HCT116 (cell line): ENCODE results near the gene C2orf81. TPM values are rescaled to one million over a fixed set of nuclear protein-coding genes. Genes with fewer than 3 reads are reported as not detected.

Source experiments
- ATAC-seq: fragments of 200-7000 bp; cut with Tn5 transposase; 2 replicates; pipeline ENCODE4 v1.9.1; 2020; ENCODE audit warnings: mild to moderate bottlenecking, moderate library complexity
- BruUV-seq: library from RNA; stranded (reverse); fragments of 400-500 nt; replicated peaks from 2 replicates; lab custom pipeline; 2021; lab: Mats Ljungman, UMichigan
- CTCF ChIA-PET: fragments of 300-600 bp; sonication (Branson Sonifier 250); formaldehyde crosslinking; loops from one replicate; lab custom pipeline; 2021; ENCODE audit warnings: antibody characterized with exemption; lab: Charles Lee
- POLR2A ChIA-PET: fragments of 300-600, 350-600 bp; sonication (Branson Sonifier 250); formaldehyde crosslinking; loops from one replicate; lab custom pipeline; 2021; ENCODE audit warnings: antibody characterized with exemption; lab: Charles Lee
- RAD21 ChIA-PET, 2 experiments: fragments of 300-600 bp; sonication (Branson Sonifier 250); formaldehyde crosslinking; loops; one replicate each; lab custom pipeline; 2023; ENCODE audit warnings: low total read pairs in 2 of 2; ENCODE audit not compliant: uncharacterized antibody in 2 of 2, unreplicated experiment in 2 of 2, low non-redundant PET in 1 of 2; lab: Charles Lee
- DNase-seq: peaks from one replicate; pipeline ENCODE4 v3.0.0-alpha.2; 2010; ENCODE audit warnings: low read depth, low spot score
- H2AFZ ChIP-seq: fragments of 200-600 bp; shearing (Covaris generic), sonication (generic); 2 replicates; pipeline ENCODE4 v1.6.1; 2017; ENCODE audit warnings: low read depth, mixed run types, mixed read lengths, antibody characterized with exemption, low read length; ENCODE audit not compliant: poor library complexity, severe bottlenecking
- H3K27ac ChIP-seq: 2 replicates; pipeline ENCODE4 v1.5.1; 2012; ENCODE audit warnings: low read depth, low read length
- H3K27me3 ChIP-seq: fragments of 200-600 bp; sonication (generic); 2 replicates; pipeline ENCODE4 v1.6.1; 2016; ENCODE audit warnings: mixed run types, low read length, mixed read lengths; ENCODE audit not compliant: insufficient read depth
- H3K36me3 ChIP-seq, 2 experiments: fragments of 200-500 bp in 1 of 2; fragments of 200-600 bp in 1 of 2; sonication (Bioruptor generic) in 1 of 2; sonication (generic) in 1 of 2; 2 replicates each; pipeline versions ENCODE4 v1.5.1 to v1.6.1; 2014 to 2016; ENCODE audit warnings: low read length in 2 of 2, inconsistent platforms in 1 of 2, mixed read lengths in 1 of 2, mixed run types in 1 of 2; ENCODE audit not compliant: insufficient read depth in 2 of 2, control insufficient read depth in 1 of 2
- H3K4me1 ChIP-seq, 2 experiments: fragments of 200-600 bp in 1 of 2; sonication (generic) in 1 of 2; 2 replicates each; pipeline versions ENCODE4 v1.5.1 to v1.6.1; 2012 to 2017; ENCODE audit warnings: low read length in 2 of 2, inconsistent platforms in 1 of 2, mild to moderate bottlenecking in 1 of 2, mixed read lengths in 1 of 2, mixed run types in 1 of 2, moderate library complexity in 1 of 2; ENCODE audit not compliant: insufficient read depth in 2 of 2, control insufficient read depth in 1 of 2
- H3K4me2 ChIP-seq: fragments of 200-600 bp; sonication (generic); 2 replicates; pipeline ENCODE4 v1.6.1; 2017; ENCODE audit warnings: mixed run types, low read length, mixed read lengths
- H3K4me3 ChIP-seq, 2 experiments: fragments of 200-600 bp in 1 of 2; sonication (generic) in 1 of 2; replicated peaks in 1 of 2; 2 replicates each; pipeline ENCODE4 v1.5.1; 2011 to 2016; ENCODE audit warnings: low read length in 2 of 2, control low read depth in 1 of 2, low read depth in 1 of 2, mild to moderate bottlenecking in 1 of 2, mixed read lengths in 1 of 2, mixed run types in 1 of 2
- H3K79me2 ChIP-seq: fragments of 200-600 bp; sonication (generic); 2 replicates; pipeline ENCODE4 v1.6.1; 2017; ENCODE audit warnings: mild to moderate bottlenecking, mixed run types, low read length, moderate library complexity, mixed read lengths; ENCODE audit not compliant: insufficient read depth
- H3K9ac ChIP-seq: fragments of 200-600 bp; sonication (generic); 2 replicates; pipeline ENCODE4 v1.6.1; 2016; ENCODE audit warnings: low read length, mixed read lengths
- H3K9me2 ChIP-seq: fragments of 200-600 bp; sonication (generic), shearing (Covaris generic); 2 replicates; pipeline ENCODE4 v1.6.1; 2017; ENCODE audit warnings: mixed run types, mild to moderate bottlenecking, moderate library complexity; ENCODE audit not compliant: insufficient read depth
- H3K9me3 ChIP-seq, 2 experiments: fragments of 200-500 bp in 1 of 2; fragments of 200-600 bp in 1 of 2; sonication (Bioruptor generic) in 1 of 2; sonication (generic) in 1 of 2; 2 replicates each; pipeline ENCODE4 v1.6.1; 2014 to 2017; ENCODE audit warnings: low read length in 2 of 2, mixed read lengths in 2 of 2, inconsistent platforms in 1 of 2, low read depth in 1 of 2, mild to moderate bottlenecking in 1 of 2, mixed run types in 1 of 2, moderate library complexity in 1 of 2; ENCODE audit not compliant: control insufficient read depth in 1 of 2, insufficient read depth in 1 of 2
- H4K20me1 ChIP-seq: fragments of 200-600 bp; sonication (generic), shearing (Covaris generic); 2 replicates; pipeline ENCODE4 v1.6.1; 2017; ENCODE audit warnings: mixed run types, mild to moderate bottlenecking, moderate library complexity; ENCODE audit not compliant: insufficient read depth
- EGR1 ChIP-seq: IDR thresholded peaks from 2 replicates; pipeline ENCODE4 v1.6.1; 2012; ENCODE audit warnings: low read depth
- POLR2A ChIP-seq: IDR thresholded peaks from 2 replicates; pipeline ENCODE4 v1.7.0; 2011; ENCODE audit warnings: borderline replicate concordance; ENCODE audit not compliant: insufficient read depth, insufficient read length; ENCODE audit errors: extremely low read depth
- POLR2AphosphoS5 ChIP-seq: IDR thresholded peaks from 2 replicates; pipeline ENCODE4 v1.6.1; 2011; ENCODE audit warnings: mild to moderate bottlenecking, low read depth, low read length, moderate library complexity
- RAD21 ChIP-seq: IDR thresholded peaks from 2 replicates; pipeline ENCODE4 v1.6.1; 2012; ENCODE audit warnings: low read depth, mild to moderate bottlenecking
- SP1 ChIP-seq: IDR thresholded peaks from 2 replicates; pipeline ENCODE4 v1.6.1; 2012; ENCODE audit warnings: low read depth
- TCF7L2 ChIP-seq: IDR thresholded peaks from 2 replicates; pipeline ENCODE4 v1.7.0; 2011; ENCODE audit warnings: borderline replicate concordance, inconsistent platforms; ENCODE audit not compliant: insufficient read depth, insufficient read length; ENCODE audit errors: extremely low read depth
- YY1 ChIP-seq: IDR thresholded peaks from 2 replicates; pipeline ENCODE4 v1.6.1; 2011; ENCODE audit warnings: low read length, low read depth, moderate library complexity, mild to moderate bottlenecking; ENCODE audit not compliant: insufficient replicate concordance; ENCODE audit errors: extremely low read depth
- ZFX ChIP-seq: fragments of 450-650 bp; IDR thresholded peaks from 2 replicates; pipeline ENCODE4 v1.6.1; 2017
- intact Hi-C: fragments of 100-400 bp; cut with micrococcal nuclease; formaldehyde crosslinking; loops from 2 replicates; pipeline ENCODE4 v1.10.0; 2022
- total RNA-seq: library from RNA; stranded (reverse); gene quantifications from one replicate; pipeline ENCODE4 v1.2.1, GENCODE V29; 2021; ENCODE audit not compliant: unreplicated experiment
- TF ChIP-seq, protein P1 (sequence below), 3 experiments: fragments of 200-600 bp in 1 of 3; sonication (generic) in 1 of 3; IDR thresholded peaks in 2 of 3; conservative IDR thresholded peaks in 1 of 3; 2 replicates each; pipeline ENCODE4 v1.5.1; 2012 to 2017; ENCODE audit warnings: low read depth in 2 of 3, low read length in 2 of 3, antibody characterized with exemption in 1 of 3, borderline replicate concordance in 1 of 3, control low read depth in 1 of 3, mild to moderate bottlenecking in 1 of 3, mixed read lengths in 1 of 3, mixed run types in 1 of 3, moderate library complexity in 1 of 3; ENCODE audit not compliant: insufficient read depth in 1 of 3

Gene C2orf81
- total RNA-seq, 1 experiment from 2014 or later = 6.5 TPM

DNA sequence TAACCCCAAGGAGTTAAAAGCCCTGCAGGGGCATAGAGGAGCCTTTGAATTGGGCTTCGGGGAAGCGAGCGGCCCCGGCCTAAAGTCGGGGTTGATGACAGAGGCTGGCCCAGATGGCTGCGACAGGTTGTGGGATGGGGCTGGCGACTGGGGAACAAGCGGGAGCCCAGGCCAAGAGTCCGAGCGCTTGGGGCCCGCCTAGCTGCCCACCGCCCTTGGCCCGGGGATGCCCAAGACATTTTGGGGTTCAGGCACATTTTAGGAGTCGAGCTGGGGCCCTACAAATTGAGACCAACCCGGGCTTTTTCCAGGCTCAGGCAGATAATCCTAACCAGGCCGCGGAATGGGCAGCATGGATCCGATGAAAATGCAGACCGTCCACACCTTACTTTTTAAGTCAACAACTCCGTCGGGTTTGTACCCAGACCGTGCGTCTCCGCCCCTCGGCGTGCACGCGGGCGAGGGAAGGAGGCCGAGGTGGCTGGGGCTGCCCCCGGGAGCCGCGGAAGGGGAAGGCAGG, 19.8 kb upstream of the C2orf81 start:
- H3K9ac ChIP-seq = peak overlapping the region; percentile 78

DNA sequence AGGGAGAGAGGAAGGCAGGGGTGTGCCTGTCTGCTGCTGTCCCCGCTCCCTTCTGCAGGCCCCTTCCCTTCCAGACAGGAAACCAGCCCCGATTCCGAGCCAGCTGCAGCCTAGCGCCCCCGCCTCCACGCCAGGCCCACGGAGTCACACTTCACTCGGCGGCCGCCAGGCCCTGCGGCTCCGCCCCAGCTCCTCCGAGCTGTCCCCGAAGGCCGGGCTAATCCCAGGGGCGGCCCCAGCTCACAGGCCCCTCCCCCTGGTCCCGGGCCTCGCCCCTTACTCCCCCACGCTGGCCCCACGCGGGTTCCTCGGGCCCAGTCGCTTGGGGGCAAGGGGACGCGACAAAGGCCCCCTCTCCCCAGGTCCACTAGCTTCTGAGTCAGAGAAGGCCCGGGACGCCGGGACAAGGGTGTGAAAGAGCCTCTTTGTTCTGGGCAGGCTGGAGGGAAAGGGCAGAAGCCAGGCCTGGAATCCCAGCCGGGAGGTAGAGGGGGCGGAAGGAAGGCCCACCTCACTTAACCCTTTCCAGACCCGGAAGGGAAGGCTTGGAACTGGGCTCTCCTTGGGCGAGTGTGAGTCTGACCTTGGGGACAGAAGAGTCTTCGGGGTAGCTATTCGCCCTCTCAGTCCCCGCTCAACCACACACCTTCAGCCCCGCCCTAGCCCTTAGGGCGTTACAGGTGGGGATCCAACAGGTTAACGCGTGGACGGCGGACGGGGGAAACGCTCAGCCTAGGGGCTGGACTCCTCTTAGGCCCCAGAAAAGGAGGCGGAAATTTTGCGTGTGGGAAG, 19.2 kb upstream of the C2orf81 start:
- Histone ChIP-seq H3K9ac (peak overlapping the region; percentile 78), H4K20me1 (no peaks in the 10 kb centered on the region; the same call in 1 of the 2 replicates), H3K4me3 (peak overlapping the region; percentile 66 to 69), H3K9me3 (no peaks in the 10 kb centered on the region), H2AFZ (no peak overlapping the region), H3K79me2 (peaks cover 52% of the 10 kb centered on the region), H3K27me3 (no peaks in the 10 kb centered on the region), H3K4me2 (peak overlapping the region; percentile 91), H3K9me2 (no peaks in the 10 kb centered on the region), H3K36me3 (peaks cover 0 to 13% of the 10 kb centered on the region in 2 experiments; a peak in 1 of 4 replicates), H3K4me1 (peaks cover 29 to 47% of the 10 kb centered on the region in 2 experiments), H3K27ac (peak overlapping the region; percentile 99)
- BruUV-seq = TSS peak; percentile 82
- DNase-seq (peak; percentile 80), ATAC-seq (peak; percentile 84)
- POLR2A ChIA-PET = interaction anchor here (0.7 to 1.6 kb wide), 9 partner anchors 8 to 49 kb away, joined by 3 to 10 read pairs (median 4); partner anchors contain the start of genes INO80B, MRPL53 and WBP1
- RAD21 ChIA-PET = interaction anchor here in 1 of 2 experiments (0.6 kb wide), 1 partner anchor 12 kb away, joined by 4 read pairs; no protein-coding TSS in a partner anchor
- intact Hi-C loops = loop anchor here (1.0 kb wide), 2 partner anchors 14 to 17 kb away; no protein-coding TSS in a partner anchor
- CTCF ChIA-PET = interaction anchor here (1.3 to 1.4 kb wide), 3 partner anchors 42 to 106 kb away, joined by 3 to 6 read pairs (median 4); partner anchors contain the start of genes CCDC142 and TTC31
- TF ChIP-seq, protein P1, sequence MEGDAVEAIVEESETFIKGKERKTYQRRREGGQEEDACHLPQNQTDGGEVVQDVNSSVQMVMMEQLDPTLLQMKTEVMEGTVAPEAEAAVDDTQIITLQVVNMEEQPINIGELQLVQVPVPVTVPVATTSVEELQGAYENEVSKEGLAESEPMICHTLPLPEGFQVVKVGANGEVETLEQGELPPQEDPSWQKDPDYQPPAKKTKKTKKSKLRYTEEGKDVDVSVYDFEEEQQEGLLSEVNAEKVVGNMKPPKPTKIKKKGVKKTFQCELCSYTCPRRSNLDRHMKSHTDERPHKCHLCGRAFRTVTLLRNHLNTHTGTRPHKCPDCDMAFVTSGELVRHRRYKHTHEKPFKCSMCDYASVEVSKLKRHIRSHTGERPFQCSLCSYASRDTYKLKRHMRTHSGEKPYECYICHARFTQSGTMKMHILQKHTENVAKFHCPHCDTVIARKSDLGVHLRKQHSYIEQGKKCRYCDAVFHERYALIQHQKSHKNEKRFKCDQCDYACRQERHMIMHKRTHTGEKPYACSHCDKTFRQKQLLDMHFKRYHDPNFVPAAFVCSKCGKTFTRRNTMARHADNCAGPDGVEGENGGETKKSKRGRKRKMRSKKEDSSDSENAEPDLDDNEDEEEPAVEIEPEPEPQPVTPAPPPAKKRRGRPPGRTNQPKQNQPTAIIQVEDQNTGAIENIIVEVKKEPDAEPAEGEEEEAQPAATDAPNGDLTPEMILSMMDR (IDR thresholded peaks at IDR 0.05 in 2 of 3, conservative IDR thresholded peaks at IDR 0.05 in 1 of 3; ENCODE audit: borderline replicate concordance in 1 of 3, insufficient read depth in 1 of 3, low read depth in 2 of 3, low read length in 2 of 3) = 0 out of 6 replicates have a peak, but pooled peaks of 1 of the 3 experiments have one; percentile 3
- no peak for TF ChIP-seq SP1
- no peak for TF ChIP-seq RAD21
- TF ChIP-seq TCF7L2 = peak; percentile 90
- no peak for TF ChIP-seq POLR2A
- peak; percentile 82 for TF ChIP-seq ZFX
- TF ChIP-seq YY1 = peak; percentile 34
- no peak for TF ChIP-seq EGR1

More for the DNA sequence above, 19.8 kb upstream of the C2orf81 start:
- intact Hi-C loops = no loop called here
- Histone ChIP-seq H4K20me1 (no peaks in the 10 kb centered on the region; the same call in 1 of the 2 replicates), H2AFZ (no peak overlapping the region), H3K36me3 (peaks cover 0 to 13% of the 10 kb centered on the region in 2 experiments; a peak in 1 of 4 replicates), H3K9me2 (no peaks in the 10 kb centered on the region), H3K4me2 (peak overlapping the region; percentile 91), H3K27me3 (no peaks in the 10 kb centered on the region)
- BruUV-seq = TSS peak; percentile 46
- POLR2A ChIA-PET = interaction anchor here (0.7 to 1.7 kb wide), 8 partner anchors 7 to 50 kb away, joined by 3 to 10 read pairs (median 4); partner anchors contain the start of genes INO80B and MRPL53
- CTCF ChIA-PET = interaction anchor here (1.3 to 1.4 kb wide), 3 partner anchors 41 to 106 kb away, joined by 3 to 6 read pairs (median 4); partner anchors contain the start of genes CCDC142 and TTC31
- TF ChIP-seq POLR2AphosphoS5 (no peak), ZFX (peak; percentile 58)
- TF ChIP-seq, all 23 proteins: peak for 1
- peaks cover 45% of the 10 kb centered on the region for H3K79me2 ChIP-seq
- H3K4me3 ChIP-seq = peak overlapping the region; percentile 66 to 69
- H3K9me3 ChIP-seq = no peaks in the 10 kb centered on the region
- peak overlapping the region; percentile 99 for H3K27ac ChIP-seq
- RAD21 ChIA-PET = no interaction called here
- H3K4me1 ChIP-seq = peaks cover 29 to 47% of the 10 kb centered on the region in 2 experiments
- DNase-seq (no peak), ATAC-seq (peak; percentile 9)
